Measurements from ENCODE around the gene VWC2L. TPM values are rescaled to one million over a fixed set of nuclear protein-coding genes. Genes with fewer than 3 reads are reported as not detected.

Gene VWC2L
- polyA plus RNA-seq, 2 of the 4 experiments (the other 2 are of a cell fraction): not detected

DNA sequence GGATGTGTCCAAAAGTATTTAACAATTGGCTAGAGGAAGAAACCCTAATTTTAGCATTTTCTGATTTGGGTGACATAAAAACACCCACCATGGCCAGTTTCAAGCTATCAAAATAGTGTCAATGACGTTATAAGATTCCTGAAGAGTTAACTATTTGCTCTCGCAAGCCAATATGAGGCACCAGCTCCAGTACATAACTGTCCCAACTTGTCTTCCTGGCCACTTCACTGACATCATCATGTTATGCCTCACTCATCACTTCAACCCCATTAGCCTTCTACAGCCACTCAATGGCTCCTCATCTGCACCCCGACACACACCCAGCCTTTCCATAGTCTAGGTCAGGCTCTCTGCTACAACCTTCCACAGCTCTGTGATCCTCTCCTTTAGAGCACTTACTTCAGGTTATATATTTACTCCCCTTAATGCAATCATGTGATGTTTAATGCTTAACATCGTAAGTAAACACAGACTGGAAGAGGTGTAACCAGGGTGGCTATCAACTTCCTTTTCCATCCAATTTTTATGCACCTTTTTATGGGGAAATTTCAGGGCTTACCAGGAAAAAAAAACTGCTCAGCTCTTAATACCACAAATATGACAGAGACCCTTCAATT is 158.7 kb downstream of the VWC2L start:
- H3K9me3 ChIP-seq: no peaks in the 10 kb centered on the region
- H3K4me3 ChIP-seq: no peak overlapping the region
- no peaks in the 10 kb centered on the region for H3K4me1 ChIP-seq
- no peak for ATAC-seq
- no peak overlapping the region for H3K27ac ChIP-seq
- DNase-seq (ENCODE audit: low read depth in 1 of 2, low spot score in 1 of 2): no peak
- no peak for FAIRE-seq
- ChIA-PET CTCF (no interaction called here), POLR2A (no interaction called here)
- TF ChIP-seq MAFK (IDR thresholded peaks at IDR 0.05; ENCODE audit: partially characterized antibody): no peak
- TF ChIP-seq KDM1A (IDR thresholded peaks at IDR 0.05; ENCODE audit: low read depth): no peak
- TF ChIP-seq RNF2 (IDR thresholded peaks at IDR 0.05; ENCODE audit: borderline replicate concordance, low read depth): no peak
- TF ChIP-seq, protein P1, sequence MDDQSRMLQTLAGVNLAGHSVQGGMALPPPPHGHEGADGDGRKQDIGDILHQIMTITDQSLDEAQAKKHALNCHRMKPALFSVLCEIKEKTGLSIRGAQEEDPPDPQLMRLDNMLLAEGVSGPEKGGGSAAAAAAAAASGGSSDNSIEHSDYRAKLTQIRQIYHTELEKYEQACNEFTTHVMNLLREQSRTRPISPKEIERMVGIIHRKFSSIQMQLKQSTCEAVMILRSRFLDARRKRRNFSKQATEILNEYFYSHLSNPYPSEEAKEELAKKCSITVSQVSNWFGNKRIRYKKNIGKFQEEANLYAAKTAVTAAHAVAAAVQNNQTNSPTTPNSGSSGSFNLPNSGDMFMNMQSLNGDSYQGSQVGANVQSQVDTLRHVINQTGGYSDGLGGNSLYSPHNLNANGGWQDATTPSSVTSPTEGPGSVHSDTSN (IDR thresholded peaks at IDR 0.05): no peak
- TF ChIP-seq JUN (IDR thresholded peaks at IDR 0.05): no peak
- no peak for TF ChIP-seq GATA3 (IDR thresholded peaks at IDR 0.05; ENCODE audit: borderline replicate concordance)
- TF ChIP-seq JUNB (IDR thresholded peaks at IDR 0.05): no peak
- no peak for TF ChIP-seq HOXA7 (CRISPR knock-in tag; IDR thresholded peaks at IDR 0.05)
- TF ChIP-seq FOSB (CRISPR knock-in tag; IDR thresholded peaks at IDR 0.05): no peak
- TF ChIP-seq MYC (IDR thresholded peaks at IDR 0.05; ENCODE audit: borderline replicate concordance, low read length): no peak
- TF ChIP-seq RAD21 (conservative IDR thresholded peaks at IDR 0.05 in 1 of 2, IDR thresholded peaks at IDR 0.05 in 1 of 2): no peak
- TF ChIP-seq PHF8 (IDR thresholded peaks at IDR 0.05; ENCODE audit: borderline replicate concordance, low read depth): no peak
- TF ChIP-seq, protein P2, sequence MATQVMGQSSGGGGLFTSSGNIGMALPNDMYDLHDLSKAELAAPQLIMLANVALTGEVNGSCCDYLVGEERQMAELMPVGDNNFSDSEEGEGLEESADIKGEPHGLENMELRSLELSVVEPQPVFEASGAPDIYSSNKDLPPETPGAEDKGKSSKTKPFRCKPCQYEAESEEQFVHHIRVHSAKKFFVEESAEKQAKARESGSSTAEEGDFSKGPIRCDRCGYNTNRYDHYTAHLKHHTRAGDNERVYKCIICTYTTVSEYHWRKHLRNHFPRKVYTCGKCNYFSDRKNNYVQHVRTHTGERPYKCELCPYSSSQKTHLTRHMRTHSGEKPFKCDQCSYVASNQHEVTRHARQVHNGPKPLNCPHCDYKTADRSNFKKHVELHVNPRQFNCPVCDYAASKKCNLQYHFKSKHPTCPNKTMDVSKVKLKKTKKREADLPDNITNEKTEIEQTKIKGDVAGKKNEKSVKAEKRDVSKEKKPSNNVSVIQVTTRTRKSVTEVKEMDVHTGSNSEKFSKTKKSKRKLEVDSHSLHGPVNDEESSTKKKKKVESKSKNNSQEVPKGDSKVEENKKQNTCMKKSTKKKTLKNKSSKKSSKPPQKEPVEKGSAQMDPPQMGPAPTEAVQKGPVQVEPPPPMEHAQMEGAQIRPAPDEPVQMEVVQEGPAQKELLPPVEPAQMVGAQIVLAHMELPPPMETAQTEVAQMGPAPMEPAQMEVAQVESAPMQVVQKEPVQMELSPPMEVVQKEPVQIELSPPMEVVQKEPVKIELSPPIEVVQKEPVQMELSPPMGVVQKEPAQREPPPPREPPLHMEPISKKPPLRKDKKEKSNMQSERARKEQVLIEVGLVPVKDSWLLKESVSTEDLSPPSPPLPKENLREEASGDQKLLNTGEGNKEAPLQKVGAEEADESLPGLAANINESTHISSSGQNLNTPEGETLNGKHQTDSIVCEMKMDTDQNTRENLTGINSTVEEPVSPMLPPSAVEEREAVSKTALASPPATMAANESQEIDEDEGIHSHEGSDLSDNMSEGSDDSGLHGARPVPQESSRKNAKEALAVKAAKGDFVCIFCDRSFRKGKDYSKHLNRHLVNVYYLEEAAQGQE (IDR thresholded peaks at IDR 0.05): no peak
- TF ChIP-seq, protein P3, sequence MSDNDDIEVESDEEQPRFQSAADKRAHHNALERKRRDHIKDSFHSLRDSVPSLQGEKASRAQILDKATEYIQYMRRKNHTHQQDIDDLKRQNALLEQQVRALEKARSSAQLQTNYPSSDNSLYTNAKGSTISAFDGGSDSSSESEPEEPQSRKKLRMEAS (IDR thresholded peaks at IDR 0.05): no peak
- no peak for TF ChIP-seq TP53 (CRISPR knock-in tag; IDR thresholded peaks at IDR 0.05)
- TF ChIP-seq NR3C1 (IDR thresholded peaks at IDR 0.05): no peak
- no peak for TF ChIP-seq HEYL (CRISPR knock-in tag; IDR thresholded peaks at IDR 0.05)
- TF ChIP-seq ESRRA (IDR thresholded peaks at IDR 0.05; ENCODE audit: borderline replicate concordance, low read length): no peak
- TF ChIP-seq RARB (CRISPR knock-in tag; IDR thresholded peaks at IDR 0.05): no peak
- TF ChIP-seq, protein P4, sequence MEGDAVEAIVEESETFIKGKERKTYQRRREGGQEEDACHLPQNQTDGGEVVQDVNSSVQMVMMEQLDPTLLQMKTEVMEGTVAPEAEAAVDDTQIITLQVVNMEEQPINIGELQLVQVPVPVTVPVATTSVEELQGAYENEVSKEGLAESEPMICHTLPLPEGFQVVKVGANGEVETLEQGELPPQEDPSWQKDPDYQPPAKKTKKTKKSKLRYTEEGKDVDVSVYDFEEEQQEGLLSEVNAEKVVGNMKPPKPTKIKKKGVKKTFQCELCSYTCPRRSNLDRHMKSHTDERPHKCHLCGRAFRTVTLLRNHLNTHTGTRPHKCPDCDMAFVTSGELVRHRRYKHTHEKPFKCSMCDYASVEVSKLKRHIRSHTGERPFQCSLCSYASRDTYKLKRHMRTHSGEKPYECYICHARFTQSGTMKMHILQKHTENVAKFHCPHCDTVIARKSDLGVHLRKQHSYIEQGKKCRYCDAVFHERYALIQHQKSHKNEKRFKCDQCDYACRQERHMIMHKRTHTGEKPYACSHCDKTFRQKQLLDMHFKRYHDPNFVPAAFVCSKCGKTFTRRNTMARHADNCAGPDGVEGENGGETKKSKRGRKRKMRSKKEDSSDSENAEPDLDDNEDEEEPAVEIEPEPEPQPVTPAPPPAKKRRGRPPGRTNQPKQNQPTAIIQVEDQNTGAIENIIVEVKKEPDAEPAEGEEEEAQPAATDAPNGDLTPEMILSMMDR (IDR thresholded peaks at IDR 0.05): no peak
- no peak overlapping the region for H3K4me2 ChIP-seq
- 36% methylated on average over 4 of the region's 4 CpGs for WGBS (ENCODE audit: missing lambda C conversion rate)
